AG20443 (cell line): ENCODE results near the gene LNX2.

Experiments
- DNase-seq: peaks from one replicate; pipeline ENCODE4 v3.0.0; 2012; ENCODE audit warnings: low spot score, mixed read lengths

The LNX2 gene

DNA sequence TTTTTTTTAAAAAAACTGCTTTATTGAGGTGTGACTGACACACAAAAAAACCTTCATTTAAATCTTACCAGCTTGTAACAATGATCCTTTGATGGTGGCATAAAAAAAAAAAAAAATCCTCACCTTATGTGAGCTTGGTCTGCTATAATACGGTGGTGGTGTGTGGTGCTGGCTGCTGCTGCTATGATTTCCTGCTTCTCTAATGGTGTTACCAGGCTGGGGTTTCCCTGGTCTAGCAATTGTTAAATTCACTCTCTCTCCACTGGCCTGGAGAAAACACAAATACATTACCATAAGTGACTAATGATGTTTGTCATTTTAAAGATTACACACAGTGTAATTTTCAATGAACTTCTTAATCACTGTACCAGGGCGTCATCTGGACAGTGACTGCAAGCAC, 60.6 kb downstream of the LNX2 start:
- no peak for DNase-seq

GRCh38 chr13:27556109-27556508, 64.2 kb downstream of the LNX2 start:
- peak; percentile 19 for DNase-seq

DNA sequence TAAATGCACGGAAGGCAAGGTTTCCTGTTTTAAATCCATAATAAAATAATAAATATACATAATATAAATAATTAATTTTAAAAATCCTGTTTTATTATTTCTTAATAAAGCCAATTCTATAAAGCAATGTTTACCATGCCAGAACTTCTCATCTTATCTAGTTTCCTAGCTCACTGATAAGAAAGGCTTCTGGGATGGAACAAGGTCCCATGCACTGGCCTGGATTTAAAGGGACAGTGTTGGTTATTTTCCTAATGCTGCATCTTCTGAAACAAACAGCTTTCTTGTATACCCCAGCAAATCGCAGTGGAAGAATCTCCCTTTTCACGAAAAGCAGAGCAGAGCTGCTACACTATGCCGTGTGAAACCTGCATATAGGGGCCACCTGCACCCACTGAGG, 68.8 kb downstream of the LNX2 start:
- no peak for DNase-seq

GRCh38 chr13:27549406-27549981, 70.8 kb downstream of the LNX2 start:
- DNase-seq, result no peak

DNA sequence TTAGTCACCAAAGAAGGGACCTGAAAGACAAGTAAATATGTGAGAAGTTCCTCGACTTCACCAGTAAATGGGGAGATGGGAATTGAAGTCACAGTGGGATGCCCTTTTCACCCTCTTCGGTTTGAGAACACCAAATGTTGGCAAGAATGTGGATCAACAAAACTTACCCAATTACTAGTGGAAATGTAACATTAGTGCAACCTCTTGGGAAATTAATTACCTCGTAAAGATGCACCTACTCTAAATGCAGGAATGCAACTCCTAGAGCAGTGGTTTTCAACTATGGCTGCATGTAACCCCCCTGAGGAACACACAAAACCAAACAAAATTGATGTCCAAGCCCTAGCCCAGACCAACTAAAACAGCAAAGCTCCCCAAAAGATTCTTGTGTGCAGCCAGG, 78.1 kb downstream of the LNX2 start:
- DNase-seq, result no peak

GRCh38 chr13:27541386-27541785, 78.9 kb downstream of the LNX2 start:
- no peak for DNase-seq

- DNase-seq, result no peak
Measured at GRCh38 chr13:27536361-27537101, 83.8 kb downstream of the LNX2 start.

DNA sequence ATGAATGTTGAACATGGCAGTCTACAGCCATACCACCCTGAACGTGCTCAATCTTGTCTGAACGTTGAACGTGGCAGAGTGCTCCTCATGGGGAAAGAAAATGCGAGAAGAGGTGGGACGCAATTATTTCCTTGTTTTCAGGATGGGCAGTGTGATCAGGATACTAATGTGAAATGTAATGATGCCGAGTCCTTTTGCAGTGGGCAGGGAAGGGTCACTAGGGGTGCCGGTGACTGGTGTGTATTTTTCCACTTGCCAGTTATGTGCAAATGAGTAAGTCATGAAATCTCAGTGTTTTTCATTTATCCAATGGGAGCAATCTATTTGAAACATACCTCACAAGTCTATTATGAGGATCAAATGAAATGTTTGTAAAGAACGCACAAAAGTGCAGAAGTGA, 84.8 kb downstream of the LNX2 start:
- no peak for DNase-seq

DNA sequence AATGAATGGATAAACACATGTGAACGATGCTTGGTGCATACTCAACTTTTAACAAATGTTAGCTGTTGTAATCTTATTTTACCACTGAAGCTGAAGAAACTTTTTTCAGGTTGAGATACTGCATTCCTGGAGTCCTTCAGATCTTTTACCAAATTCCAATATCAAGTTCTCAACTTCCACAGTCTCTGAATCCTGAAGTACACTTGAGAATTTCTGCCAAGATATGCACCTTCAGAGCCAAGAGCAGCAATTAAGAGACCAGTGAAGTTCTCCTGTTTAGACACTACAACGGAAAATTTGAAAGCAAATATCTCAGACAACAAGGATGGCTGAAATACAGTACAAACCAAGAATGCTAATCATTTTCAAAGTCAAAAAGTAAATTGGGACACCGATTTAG, 85.3 kb downstream of the LNX2 start:
- no peak for DNase-seq

- no peak for DNase-seq
Measured at GRCh38 chr13:27534108-27534980, 86.0 kb downstream of the LNX2 start.

DNA sequence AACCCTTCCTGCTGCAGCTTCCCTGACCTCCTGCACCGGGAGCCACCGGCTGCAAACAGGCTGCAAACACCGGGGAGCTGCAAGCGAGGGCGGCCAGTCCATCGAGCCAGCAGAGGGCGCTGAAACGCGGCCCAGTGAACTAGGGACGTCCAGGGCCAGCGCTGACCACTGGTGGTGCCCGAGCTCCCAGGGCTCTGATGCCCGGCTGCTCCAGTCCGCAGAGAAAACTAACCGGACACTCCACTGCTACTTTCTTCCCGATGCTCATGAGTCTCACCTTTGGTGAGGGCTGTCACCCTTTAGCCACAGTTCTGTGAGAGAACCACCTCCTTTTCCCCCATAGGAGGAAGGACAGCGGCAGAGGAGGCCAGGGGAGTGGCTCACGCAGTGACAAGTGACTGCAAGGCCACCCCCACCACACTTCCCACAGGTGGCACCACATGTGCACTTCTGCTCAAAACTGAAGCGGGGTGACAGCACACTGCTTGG, 87.1 kb downstream of the LNX2 start:
- peak; percentile 94 for DNase-seq

DNA sequence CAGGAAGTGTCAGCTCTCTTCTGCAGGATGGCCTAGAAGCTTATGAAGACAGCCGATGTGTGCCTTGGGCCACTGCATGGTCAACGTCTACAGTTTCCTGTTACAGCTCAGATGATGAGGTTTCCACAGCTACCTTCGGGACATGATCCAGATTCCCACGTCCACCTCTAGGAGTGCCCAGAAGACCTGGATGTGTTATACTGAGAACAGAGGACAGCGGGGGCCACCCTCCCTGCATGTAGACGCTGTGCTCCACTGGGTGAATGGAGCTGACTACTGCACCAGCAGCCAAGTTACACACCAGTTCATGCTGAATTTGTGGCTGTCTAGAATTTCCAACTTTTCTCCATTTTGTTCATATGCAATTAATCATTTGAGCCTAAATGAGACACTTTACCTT, 91.4 kb downstream of the LNX2 start:
- no peak for DNase-seq

DNA sequence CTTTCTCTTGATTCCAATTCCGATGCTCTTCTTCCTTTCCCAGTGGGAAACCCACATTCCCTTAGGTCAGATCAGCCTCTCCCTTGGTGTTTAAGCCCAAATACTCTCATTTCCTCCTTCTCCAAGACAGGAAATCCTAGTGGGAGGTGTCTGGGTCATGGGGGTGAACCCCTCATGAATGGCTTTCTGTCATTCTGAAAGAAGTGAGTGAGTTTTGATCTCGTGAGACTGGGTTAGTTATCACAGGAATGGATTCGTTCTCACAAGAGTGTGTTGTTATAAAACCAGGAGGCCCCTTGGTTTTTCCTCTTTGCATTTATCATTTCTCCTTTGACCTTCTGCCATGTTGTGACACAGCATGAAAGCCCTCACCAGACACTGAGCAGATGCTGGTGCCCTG, 93.8 kb downstream of the LNX2 start:
- no peak for DNase-seq

DNA sequence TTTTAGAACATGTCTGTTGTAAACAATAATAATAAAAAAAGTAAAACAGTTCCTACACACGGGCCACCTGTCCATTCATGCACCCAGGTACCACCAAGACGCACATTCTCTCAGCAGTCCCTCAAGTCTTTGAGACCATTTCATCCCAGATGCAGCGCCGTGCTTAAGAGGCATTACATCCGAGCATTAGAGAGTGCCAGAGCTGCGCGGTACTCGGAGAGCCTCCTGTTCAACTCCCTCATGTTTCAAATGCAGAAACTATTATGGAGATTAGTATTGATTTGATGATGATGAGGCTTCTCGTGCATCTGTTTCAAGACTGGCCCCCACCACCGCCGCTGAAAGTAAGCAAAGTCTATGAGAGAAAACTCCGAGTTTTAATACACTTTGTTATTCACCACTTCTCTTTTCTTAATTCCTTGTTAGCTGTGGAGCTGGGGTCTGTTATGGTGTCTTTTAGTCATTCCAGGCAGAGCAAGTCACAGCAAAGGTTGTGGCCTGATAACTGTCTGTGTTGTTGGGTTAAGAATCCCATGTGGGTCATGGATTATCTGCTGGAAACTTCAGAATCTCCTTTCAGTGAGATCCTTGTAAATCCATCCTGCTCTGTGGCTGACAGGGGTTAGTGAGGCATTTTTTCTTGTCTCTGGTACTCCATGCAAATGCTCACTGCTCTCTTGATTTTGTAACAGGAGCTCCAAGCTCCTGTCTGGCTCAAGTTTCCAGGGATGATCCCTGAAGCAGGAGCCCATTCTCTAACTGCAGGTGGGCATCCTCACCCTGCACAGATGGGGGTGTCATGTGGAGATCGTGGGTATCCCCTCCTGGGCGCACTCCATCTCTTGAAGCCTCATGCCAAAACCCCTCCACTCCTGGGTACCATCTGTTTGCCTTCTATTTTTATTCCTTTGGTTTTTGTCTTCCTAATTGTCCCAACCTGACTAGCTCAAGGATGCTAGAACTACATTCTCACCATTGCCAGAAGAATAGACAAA, 95.1 kb downstream of the LNX2 start:
- no peak for DNase-seq

DNA sequence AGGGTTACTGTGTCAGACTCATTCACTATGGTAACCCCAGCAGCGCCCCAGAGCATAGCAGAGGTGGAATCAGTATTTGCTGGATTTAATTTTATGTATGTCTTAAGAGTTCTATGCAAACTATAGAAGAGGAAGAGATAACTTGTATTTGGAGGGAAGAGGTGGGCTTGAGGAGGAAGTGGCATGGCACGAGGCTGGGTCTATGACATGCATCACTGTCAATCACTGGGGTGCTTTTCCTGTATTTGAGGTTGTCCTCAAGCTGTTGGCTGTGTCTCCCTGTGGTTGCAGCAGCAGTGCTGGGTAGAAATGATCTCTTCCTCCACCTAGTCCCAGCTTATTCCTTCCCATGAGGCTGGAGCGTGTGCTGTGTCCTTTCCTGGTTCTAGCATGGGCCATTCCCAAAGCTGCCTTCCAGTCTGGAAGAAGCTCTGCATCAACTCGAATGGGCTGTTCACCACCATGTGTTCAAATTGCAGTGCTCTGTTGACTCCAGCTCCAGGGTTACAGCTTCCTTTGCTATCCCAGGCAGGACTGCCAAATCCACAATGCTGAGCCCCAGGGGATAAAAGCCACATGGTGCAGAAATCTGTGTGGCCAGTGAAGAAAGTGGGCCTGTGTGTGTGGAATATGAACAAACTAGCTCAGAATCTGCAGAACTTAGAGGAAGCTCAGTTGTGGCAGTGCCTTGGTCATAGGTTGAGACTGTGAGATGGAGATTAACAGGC, 96.8 kb downstream of the LNX2 start:
- DNase-seq, result no peak

DNA sequence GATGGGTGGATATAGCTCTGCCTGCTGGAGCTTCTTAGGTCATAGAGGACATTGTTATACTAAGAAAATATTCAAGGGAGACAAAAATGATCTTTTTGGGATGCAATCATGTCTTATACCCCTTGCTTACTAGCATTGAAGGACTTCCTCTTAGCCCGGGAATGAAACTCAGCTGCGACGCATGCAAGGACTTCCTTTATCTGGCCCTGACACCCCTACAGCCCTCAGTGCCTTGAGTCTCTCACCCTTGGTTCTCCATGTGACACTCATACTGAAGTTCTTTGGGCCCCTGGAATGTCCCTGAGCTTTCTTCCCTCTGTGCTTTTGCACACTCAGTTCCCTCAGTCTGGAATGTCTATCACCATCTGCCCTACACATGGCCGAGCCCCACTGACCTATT, 97.5 kb downstream of the LNX2 start:
- DNase-seq, result no peak

GRCh38 chr13:27516103-27516502, 104.2 kb downstream of the LNX2 start:
- DNase-seq, result no peak

- no peak for DNase-seq
Measured at GRCh38 chr13:27510082-27510481, 110.2 kb downstream of the LNX2 start.

DNA sequence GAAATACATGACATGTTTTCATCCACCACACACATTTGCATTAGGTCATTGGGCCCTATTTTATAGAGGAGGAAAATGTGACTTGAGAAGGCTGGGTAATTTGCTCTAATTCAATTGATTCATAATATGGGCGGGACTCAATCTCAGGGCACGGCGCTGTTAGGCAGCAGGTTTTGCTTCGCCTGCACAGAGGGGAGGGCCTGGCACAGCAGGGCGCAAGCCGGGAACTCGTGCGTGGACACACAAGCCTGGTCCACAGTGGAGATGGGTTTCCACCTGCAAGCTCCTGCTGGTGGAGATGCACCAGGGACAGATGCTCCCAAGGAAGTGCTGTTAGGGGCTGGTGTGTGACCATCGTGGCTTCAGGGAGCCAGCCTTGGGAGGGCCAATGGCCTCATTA, 111.5 kb downstream of the LNX2 start:
- no peak for DNase-seq

GRCh38 chr13:27505792-27506191, 114.5 kb downstream of the LNX2 start:
- no peak for DNase-seq

GRCh38 chr13:27504868-27505194, 115.5 kb downstream of the LNX2 start:
- no peak for DNase-seq
